Subcutaneous adipose tissue (tissue), 4 donors: ENCODE data around the gene THOC7. TPM values are rescaled to one million over a fixed set of nuclear protein-coding genes. Genes with fewer than 3 reads are reported as not detected.

Experiments
- CTCF ChIP-seq: fragments of 450-650 bp; IDR thresholded peaks from one replicate; pipeline ENCODE4 v1.5.1; 2016; ENCODE audit warnings: low read depth, mild to moderate bottlenecking, control low read depth, antibody characterized with exemption, moderate library complexity
- small RNA-seq: library from RNA; depleted of rRNA; stranded (forward); fragments of <200 nt; gene quantifications from one replicate; pipeline ENCODE3, GENCODE V24; 2016
- total RNA-seq, 4 donors: library from RNA; depleted of rRNA; stranded (reverse); fragments of >200 nt; gene quantifications; one replicate each; pipeline ENCODE4 v1.1.0, GENCODE V29; 2016

THOC7 gene
- total RNA-seq, 4 donors from 2014 or later: 32.0 to 113 (median 49.6) TPM

- no peak for TF ChIP-seq CTCF
These were observed 68.2 kb downstream of the THOC7 start for GRCh38 chr3:63795438-63795837.

- no peak for TF ChIP-seq CTCF
These were observed 71.6 kb downstream of the THOC7 start for GRCh38 chr3:63791974-63792373.

Small RNAs within 50 kb of the gene (small RNA-seq; reads per million reads assigned to genes)
- not detected for gene SCAANT1

Other genes with a start within 250 kb of the THOC7 start
- not detected for gene SNTN, start 211.1 kb downstream of the THOC7 start, total RNA-seq
- gene C3orf49, start 44.5 kb downstream of the THOC7 start, total RNA-seq: not detected
- 10 to 100 TPM; 22.2 to 42.8 (median 35.0) TPM for gene ATXN7, start 62 bp upstream of the THOC7 start, total RNA-seq
- not detected for gene SCAANT1, start 48.6 kb upstream of the THOC7 start, total RNA-seq
- gene PSMD6, start 159.7 kb upstream of the THOC7 start, total RNA-seq: 10 to 100 TPM; 51.8 to 89.0 (median 75.4) TPM